G401.6 (cell line): ENCODE measurements around the gene UBN1.

Source experiments
- FAIRE-seq: peaks from 2 replicates; lab custom pipeline; 2012; peaks lifted over from hg19 to GRCh38; lab: Jason Lieb, UNC

UBN1 gene

DNA sequence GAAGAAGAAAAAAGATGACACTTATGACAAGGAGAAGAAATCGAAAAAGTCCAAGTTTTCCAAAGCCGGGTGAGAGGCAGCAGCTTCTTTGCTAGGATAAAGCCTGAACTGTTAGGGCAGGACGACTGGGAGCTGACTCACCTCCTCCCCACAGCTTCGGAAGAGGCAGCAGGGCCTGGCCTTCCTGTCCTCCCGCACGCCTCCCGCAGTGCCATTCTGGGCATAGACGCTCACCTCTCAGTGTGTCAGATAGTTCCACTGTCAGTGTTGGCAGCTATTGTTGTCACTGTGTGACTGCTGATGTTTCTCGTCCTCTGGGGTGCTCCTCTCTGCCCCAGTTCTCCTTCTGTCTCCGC, 12.6 kb downstream of the UBN1 start:
- no peak for FAIRE-seq

DNA sequence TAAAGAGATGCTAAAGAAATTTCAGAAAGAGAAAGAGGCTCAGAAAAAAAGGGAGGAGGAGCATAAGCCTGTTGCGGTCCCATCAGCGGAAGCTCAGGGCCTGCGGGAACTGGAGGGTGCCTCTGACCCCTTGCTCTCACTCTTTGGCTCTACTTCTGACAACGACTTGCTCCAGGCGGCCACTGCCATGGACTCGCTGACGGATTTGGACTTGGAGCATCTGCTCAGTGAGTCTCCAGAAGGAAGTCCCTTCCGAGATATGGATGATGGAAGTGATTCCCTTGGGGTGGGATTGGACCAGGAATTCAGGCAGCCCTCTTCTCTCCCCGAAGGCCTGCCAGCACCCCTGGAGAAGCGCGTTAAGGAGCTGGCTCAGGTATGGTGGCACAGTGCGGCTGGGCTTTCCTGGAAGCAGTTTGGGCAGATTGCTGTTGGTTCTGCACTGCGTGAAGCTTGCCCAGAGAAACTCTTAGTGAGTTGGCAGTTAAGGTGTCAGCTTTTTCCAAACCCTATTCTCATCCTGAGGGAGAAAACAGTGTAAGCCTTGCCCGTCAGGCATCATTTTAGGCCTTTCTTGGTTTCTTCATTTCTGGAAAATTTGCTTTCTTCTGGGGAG, 13.6 kb downstream of the UBN1 start:
- FAIRE-seq, result no peak

DNA sequence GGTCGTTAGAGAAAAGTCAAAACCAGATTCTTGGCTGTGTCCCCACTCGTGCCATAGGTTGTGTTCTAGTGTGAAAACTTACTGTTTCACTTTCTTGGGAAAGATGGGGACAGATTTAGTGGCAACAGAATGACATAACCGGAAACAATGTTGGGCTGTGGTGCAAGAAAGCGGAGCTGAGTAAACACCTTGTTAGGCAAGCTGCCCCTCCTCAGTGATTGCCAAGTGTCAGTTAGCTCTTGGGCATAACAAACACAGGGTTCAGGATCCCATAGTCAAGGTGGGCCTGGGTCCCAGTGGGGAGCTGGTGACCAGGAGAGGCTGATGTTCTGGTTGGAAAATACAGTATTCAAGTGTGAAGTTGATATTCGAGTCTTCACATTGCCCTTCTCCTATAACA, 15.4 kb downstream of the UBN1 start:
- no peak for FAIRE-seq

DNA sequence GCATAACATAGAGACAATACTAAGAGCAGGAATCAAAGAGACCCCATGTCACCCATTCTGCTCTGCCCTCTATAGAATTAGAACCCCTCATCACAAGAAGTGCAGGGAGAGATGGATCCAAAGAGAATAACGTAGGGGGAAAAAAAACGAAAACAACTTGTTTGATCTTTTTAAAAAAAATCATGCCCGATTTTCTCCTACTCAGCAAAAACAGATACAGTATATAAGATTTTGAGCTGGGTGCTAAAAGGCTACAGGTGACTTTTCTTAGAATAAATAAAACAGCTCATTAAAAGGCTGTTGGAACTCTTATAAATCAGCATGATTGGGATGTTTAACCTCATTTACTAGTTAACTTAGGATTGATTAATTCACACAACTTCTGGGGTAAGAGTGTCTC, 17.4 kb downstream of the UBN1 start:
- no peak for FAIRE-seq

DNA sequence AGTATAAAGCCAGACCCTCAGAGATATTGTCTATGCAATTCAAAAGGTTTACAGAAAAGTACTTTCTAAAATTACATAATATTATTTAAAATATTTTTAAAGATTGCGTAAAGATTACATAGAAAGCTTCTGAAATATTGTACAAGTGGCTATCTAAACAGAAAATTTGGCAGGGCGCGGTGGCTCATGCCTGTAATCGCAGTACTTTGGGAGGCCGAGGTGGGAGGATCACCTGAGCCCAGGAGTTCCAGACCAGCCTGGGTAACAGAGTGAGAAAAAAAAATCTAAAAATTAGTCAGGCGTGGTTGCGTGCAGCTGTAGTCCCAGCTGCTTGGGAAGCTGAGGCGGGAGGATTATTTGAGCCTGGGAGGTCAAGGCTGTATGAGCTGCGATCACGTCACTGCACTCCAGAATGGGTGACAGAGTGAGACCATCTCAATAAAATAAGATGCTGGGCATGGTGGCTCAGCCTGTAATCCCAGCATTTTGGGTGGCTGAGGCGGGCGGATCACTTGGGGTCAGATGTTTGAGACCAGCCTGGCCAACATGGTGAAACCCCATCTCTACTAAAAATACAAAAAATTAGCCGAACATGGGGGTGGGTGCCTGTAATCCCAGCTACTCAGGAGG, 18.1 kb downstream of the UBN1 start:
- FAIRE-seq, result no peak

DNA sequence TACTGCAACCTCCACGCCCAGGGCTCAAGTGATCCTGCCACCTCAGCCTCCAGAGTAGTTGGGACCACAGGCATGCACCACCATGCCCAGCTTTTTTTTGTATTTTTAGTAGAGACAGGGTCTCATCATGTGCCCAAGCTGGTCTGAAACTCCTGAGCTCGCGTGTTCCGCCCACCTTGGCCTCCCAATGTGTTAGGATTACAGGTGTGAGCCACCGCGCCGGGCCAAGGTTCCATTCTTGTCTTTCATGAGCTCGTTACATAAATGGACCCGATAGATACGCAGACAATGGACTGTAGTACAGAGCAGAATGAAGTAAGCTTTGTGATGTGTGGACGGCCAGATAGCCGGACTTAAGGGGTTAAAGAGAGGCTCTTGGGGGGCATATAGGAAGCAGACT, 19.3 kb downstream of the UBN1 start:
- no peak for FAIRE-seq

DNA sequence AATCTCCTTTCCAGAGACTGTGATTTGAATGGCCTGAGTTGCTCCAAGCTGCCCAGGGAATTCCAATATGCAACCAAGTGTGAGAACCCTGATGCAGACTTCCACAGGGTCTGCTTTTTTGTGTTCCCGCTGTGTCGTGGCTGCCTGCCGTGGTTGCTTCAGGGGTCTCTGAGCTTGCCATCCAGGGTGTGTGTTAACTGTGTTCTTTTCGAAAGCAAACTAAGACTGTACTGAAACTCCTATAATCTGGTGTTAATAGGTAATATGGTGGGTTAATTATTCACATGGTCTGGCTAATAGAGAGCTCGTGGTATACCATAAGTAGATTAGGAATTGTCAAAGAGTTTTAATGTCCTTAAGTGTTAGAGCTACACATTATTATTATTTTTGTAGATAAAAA, 20.7 kb downstream of the UBN1 start:
- no peak for FAIRE-seq

DNA sequence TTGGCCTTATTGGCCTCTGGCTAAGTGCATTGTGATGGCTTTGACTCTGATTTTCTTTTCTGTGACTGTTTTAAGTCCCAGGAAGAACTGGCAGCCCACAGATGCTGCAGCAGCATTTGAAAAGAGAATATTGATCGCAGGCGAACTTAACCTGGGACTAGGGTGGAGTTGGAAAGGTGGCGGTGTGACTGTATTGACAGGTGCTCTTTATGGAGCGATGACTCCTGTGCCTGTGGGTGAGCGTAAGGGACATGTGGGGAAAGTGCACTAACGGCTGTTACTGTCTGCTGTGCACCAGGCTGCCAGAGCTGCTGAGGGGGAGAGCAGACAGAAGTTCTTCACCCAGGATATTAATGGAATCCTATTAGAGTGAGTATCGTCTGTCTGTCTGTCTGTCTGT, 21.3 kb downstream of the UBN1 start:
- FAIRE-seq, result no peak

DNA sequence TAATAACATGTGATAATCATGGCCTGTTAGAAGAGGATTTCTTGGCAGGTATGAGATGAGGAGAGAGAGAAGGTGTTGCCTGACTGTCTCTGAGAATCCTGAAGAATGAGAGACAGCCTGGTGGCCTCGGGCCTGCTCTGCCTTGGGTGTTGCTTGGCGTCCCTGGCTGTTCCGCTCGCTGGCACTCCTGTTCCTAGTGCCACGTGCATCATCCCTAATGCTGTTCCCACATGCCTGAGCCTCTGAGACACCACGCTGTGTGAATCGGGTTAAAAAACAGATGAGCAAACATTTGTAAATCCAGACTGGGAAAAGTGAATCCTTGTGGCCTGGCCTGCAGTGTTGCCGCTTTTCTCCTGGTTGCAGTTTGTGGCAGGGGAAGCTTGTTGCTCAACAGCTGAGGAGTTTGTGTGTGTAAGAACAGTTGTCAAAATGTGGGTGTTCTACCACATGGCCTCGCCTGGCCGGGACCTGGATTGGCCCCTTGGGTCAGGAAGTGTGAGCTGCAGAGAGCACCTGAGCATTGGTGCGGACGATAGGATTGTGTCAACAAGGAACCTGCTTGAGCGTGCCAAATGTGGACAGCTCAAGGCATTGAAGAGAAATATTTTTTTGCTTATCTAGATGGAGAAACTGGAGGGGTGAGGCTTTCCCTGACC, 22.0 kb downstream of the UBN1 start:
- no peak for FAIRE-seq

DNA sequence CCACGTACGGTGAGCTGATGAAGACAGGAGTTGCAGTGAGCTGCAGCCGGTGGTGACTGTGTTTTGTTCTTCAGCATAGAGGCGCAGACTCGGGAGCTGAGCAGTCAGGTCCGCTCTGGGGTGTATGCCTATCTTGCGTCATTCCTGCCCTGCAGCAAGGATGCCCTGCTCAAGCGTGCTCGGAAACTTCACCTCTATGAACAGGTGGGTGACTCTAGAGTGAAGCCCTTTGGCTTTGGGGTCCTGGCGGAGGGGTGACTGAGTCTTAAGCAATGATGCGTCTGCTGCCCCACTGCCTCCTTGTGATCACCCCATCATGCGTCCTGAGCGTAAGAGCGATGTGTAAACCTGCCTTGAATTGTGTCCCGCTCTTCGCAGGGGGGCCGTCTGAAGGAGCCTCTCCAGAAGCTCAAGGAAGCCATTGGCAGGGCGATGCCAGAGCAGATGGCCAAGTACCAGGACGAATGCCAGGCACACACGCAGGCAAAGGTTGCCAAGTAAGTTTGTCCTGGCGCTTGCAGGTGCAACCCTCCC, 22.9 kb downstream of the UBN1 start:
- FAIRE-seq, result no peak

DNA sequence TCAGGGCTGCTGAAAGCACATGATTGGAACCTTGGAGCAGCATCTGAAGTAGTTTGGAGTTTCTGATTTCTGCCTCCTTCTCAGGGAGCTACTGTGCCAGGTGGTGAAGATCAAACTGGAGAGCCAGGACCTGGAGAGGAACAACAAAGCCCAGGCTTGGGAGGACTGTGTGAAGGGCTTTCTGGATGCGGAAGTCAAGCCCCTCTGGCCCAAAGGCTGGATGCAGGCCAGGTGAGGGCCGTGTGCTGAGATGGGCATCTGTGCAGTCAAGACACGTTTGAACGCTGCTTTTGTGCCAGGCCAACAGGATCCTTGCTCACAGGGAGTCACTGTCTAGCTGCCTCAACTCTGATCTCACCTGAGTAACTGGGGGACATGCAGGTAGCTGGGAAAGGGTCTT, 23.8 kb downstream of the UBN1 start:
- no peak for FAIRE-seq

DNA sequence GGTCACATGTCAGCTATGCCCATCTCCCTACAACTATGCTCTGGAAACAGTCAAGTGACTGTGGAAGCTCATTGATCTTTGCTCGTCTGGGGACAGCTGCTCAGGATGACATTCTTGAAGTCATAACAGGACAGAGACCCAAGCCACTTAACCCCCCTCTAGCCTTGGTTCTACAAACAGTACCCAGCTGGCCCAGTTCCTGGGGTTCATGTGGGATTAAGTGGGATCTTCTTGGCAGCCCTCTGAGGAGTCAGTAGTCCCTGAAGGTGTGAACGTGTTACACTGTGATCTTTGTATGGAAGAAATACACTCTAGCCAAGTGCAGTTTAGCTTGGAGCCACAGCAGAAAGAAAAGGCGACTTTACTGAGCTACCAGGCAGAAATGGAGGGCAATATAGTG, 25.8 kb downstream of the UBN1 start:
- no peak for FAIRE-seq

DNA sequence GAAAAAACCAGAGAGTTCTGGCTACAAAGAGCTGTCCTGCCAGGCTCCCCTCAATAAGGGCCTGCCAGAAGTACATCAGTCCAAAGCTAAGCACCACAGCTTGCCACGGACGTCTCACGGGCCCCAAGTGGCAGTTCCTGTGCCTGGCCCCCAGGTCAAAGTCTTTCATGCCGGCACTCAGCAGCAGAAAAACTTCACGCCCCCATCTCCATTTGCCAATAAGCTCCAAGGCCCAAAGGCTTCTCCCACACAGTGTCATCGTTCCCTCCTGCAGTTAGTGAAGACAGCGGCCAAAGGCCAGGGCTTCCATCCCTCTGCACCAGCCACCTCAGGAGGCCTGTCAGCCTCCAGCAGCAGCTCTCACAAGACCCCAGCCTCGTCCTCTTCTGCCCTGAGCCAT, 27.4 kb downstream of the UBN1 start:
- FAIRE-seq, result no peak

DNA sequence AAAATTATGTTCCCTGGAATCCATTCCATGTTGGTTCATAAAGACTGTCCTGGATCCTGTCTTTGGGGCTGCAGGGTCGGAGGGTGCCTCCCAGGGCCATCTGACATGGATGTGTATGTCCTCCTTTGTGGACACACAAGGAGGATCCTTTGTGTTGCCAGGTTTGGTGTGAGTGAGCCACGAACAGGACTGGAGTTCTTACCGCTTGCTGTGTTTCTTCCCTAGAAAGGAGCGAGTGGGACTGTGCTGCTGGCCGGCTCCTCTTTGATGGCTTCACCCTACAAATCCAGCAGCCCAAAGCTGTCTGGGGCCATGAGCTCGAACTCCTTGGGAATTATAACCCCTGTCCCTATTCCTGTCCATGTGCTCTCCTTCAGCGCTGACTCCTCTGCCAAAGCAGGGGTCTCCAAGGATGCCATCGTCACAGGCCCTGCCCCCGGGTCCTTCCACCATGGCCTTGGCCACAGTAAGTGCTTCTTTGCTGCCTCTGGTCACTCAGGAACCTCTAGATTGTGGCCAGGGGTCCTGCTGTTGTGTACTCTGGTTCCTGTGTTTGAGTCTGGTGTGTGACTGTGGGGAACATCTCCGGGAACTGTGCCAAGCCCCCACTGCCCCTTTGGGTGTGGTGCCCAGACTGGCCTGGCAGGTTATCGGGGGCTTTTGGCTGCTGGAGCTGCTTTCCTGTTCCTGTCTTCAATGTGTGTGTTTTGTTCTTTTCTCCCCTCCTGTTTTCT, 29.5 kb downstream of the UBN1 start:
- no peak for FAIRE-seq

DNA sequence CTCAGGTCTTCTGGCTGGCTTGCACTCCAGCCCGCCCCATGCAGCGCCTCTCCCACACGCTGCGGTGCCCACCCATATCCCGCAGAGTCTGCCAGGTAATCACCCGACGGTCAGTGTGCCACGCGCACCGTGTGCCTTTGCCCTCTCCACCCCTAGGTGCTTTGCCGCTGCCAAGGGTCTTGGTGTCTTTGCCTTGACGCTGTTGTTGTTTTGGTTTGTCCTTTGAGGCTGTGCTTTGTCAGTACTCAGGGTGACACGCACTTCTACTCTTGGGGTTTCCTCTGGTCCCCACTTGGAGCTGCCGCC, 30.1 kb downstream of the UBN1 start:
- FAIRE-seq, result no peak

DNA sequence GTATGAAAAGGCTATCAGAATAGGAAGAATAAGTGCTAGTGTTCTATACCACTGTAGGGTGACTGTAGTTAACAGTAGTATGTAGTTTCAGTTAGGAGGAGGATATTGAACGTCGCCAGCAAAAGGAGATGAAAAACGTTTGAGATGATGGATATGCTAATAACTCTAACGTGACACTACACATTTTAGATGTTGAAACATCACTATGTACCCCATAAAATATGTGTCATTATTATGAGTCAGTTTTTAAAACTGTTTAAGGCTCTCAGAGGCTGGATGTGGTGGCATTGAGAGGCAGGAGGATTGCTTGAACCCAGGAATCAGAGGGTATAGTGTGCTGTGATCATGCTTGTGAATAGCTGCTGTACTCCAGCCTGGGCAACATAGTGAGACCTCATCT, 31.8 kb downstream of the UBN1 start:
- no peak for FAIRE-seq

DNA sequence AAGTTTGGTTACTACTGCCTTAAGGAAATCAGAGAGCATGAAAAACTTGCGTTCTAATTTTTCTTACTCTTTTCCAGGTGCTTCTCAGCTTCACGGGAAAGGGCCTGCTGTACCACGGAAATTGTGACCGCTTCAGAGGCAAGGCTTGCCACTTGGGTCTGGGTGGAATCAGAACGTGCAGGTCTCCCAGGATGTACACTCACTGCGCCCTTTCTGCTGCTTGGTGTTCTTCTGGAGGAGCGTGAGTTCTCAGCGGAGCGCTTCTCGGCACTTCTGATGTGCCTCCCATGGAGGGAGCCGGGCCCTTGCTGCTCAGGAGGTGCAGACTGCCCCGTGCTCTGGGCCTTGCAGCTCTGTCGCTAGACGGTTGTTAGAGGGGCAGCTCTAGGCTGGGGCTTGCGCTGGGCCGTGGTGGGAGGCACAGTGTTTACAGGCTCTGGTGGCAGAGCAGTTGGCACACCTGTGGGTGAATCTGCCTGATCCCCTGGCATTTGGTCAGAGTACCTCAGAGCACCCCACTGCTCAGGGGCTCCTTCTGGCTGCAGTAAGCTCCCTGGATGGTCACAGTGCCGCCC, 32.8 kb downstream of the UBN1 start:
- FAIRE-seq, result no peak

DNA sequence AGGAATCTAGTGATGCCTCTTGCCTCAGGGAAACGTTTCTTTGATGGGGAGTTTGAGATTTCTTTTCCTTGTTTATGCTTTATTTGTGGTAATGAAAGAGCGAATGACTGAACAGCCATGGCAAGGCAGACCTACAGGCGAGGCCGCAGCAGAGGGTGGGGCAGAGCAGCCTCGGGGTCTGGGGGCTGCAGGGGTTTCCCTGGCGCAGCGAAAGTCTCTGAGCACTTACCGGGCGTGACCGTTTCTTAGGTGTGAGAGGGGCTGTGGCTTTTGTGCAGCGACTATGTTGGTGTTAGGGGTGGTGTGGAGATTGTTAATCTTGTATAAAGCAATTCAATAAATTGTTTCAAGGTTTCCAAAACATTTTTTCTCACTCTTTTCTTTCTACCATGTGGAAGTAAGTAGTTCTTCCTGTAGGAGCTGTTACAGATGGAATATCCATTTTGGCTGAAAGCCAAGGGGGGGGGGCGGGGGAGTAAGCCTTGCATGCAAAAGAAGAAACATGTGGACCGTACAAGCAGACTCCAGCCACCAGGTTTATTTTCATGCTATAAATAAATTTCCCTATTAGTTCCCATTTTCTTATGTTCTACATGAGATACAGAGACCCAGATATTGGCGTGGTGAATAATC, 34.8 kb downstream of the UBN1 start:
- no peak for FAIRE-seq

DNA sequence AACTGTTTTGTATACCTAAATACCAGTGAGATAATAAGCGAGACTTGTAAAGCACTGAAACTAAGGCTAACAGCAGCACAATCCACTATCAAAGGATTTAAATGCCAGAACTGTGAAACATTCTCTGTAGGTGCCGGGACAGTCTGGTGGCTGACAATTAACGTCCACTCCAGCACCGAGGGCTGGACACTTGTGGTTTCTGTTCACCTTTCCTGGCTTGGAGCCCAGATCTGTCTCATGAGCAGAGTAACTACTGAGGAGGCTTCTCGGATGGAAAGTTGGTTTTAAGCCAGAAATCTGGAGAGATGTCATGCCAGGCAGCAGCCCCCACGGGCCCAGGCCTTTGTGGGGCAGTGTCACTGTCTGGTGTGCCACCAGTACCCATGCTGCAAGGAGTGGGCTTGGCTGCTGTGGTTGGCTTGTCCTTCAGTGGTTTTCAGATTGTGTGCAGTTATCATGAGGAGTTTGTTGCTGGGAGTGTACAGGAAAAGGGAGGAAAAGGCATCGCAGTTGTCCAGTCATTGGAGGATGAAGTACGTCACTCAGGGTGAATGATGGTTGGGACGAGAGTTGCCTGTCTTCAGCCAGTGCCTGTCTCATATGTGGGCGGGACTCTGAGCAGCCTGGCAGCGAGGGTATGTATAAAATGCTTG, 35.5 kb downstream of the UBN1 start:
- FAIRE-seq, result no peak

DNA sequence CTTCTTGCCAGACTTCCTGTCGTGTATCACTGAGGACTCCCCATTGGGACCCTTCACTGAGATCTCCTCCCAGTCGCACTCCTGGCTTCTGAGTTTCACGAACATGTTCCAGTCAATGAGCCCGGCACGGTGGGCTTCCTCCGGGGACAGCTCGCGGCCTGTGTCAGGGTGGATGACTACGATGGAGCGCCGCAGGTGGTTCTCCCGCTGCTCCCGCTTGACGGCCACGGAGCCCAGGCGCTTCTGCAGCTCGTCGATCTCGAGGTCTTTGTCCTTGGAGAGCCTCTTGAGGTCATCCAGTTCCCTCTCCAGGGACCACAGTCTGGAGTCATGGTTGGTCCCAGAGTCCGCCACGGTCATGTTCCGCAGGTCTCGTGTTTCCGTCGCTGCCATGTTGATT, 36.2 kb downstream of the UBN1 start:
- FAIRE-seq, result no peak

DNA sequence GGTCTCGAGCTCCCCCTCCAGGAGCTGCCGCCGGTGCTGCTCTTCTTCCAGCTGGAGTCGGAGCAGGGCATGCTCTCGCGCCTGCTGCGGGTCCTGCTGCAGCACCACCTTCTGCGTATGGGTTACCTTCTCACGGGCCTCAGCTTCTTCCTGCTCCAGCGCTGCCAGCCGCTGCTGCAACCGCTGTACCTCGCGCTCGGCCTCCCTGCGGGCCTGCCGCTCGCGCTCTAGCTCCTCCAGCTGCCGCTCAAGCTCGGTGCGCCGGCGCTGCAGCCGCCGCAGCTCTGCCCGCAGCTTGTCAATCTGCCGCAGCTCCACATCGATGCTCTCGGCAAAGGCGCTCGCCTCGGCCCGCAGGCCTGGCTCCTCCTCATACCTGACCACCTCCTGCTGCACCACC, 36.9 kb downstream of the UBN1 start:
- no peak for FAIRE-seq
